Measurements from ENCODE around the gene LDB2.

The LDB2 gene

GRCh38 chr4:16663732-16664131 lies 234.7 kb downstream of the LDB2 start:
- TF ChIP-seq, protein P1, sequence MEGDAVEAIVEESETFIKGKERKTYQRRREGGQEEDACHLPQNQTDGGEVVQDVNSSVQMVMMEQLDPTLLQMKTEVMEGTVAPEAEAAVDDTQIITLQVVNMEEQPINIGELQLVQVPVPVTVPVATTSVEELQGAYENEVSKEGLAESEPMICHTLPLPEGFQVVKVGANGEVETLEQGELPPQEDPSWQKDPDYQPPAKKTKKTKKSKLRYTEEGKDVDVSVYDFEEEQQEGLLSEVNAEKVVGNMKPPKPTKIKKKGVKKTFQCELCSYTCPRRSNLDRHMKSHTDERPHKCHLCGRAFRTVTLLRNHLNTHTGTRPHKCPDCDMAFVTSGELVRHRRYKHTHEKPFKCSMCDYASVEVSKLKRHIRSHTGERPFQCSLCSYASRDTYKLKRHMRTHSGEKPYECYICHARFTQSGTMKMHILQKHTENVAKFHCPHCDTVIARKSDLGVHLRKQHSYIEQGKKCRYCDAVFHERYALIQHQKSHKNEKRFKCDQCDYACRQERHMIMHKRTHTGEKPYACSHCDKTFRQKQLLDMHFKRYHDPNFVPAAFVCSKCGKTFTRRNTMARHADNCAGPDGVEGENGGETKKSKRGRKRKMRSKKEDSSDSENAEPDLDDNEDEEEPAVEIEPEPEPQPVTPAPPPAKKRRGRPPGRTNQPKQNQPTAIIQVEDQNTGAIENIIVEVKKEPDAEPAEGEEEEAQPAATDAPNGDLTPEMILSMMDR (IDR thresholded peaks at IDR 0.05; ENCODE audit: extremely low read depth, insufficient read depth, missing control alignments) = no peak
- in situ Hi-C loops (cut with MboI; ENCODE audit: low pct_unique_long_range_greater_than_20kb, low sequenced_read_pairs, unreplicated experiment) = no loop called here
- DNase-seq (ENCODE audit: low spot score) = no peak

GRCh38 chr4:16663307-16663706 lies 235.1 kb downstream of the LDB2 start:
- no peak for DNase-seq (ENCODE audit: low spot score)
- TF ChIP-seq, protein P1 (IDR thresholded peaks at IDR 0.05; ENCODE audit: extremely low read depth, insufficient read depth, missing control alignments) = no peak
- in situ Hi-C loops (cut with MboI; ENCODE audit: low pct_unique_long_range_greater_than_20kb, low sequenced_read_pairs, unreplicated experiment) = no loop called here

DNA sequence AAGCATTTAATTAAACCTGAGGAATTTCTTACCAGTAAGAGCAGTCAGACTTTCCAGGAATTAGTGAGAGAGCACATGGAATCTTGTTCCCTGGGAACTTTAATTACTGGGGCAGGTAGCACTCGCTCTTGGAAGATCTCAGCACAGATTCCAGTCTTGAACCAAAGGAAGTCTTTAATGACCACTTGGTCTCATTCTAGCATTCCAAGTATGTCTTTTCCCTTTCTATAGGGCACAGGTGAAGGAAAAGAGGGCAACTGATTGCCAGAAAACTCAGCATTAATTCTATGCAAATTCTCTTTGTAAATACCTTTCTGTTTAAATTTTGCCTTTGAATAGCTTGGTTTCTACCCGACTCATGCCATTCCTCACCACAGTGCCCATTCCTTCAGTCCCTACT lies 236.6 kb downstream of the LDB2 start:
- DNase-seq (ENCODE audit: low spot score) = no peak
- in situ Hi-C loops (cut with MboI; ENCODE audit: low pct_unique_long_range_greater_than_20kb, low sequenced_read_pairs, unreplicated experiment) = no loop called here
- TF ChIP-seq, protein P1 (IDR thresholded peaks at IDR 0.05; ENCODE audit: extremely low read depth, insufficient read depth, missing control alignments) = no peak

DNA sequence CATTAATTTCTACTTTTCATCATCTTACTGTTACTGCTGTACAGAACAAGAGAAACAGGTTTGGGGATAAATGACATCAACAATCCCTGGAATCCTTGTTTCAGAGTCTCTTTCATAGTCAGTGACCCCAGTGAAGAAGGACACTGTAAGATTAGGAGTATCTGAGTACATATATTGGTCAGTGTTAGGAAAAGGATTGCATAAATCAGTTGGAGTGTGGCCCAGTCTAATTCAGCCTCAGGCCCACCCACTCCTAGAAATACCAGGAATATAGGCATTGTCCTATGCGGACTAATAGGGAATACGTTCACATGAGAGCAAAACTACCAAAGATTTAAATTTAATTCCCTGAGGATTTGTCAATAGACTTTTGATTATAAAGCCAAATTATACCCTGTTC lies 237.8 kb downstream of the LDB2 start:
- DNase-seq (ENCODE audit: low spot score) = no peak
- TF ChIP-seq, protein P1 (IDR thresholded peaks at IDR 0.05; ENCODE audit: extremely low read depth, insufficient read depth, missing control alignments) = no peak
- in situ Hi-C loops (cut with MboI; ENCODE audit: low pct_unique_long_range_greater_than_20kb, low sequenced_read_pairs, unreplicated experiment) = no loop called here

GRCh38 chr4:16659694-16660093 lies 238.8 kb downstream of the LDB2 start:
- in situ Hi-C loops (cut with MboI; ENCODE audit: low pct_unique_long_range_greater_than_20kb, low sequenced_read_pairs, unreplicated experiment) = no loop called here
- no peak for DNase-seq (ENCODE audit: low spot score)
- TF ChIP-seq, protein P1 (IDR thresholded peaks at IDR 0.05; ENCODE audit: extremely low read depth, insufficient read depth, missing control alignments) = no peak

- DNase-seq (ENCODE audit: low spot score) = no peak
- in situ Hi-C loops (cut with MboI; ENCODE audit: low pct_unique_long_range_greater_than_20kb, low sequenced_read_pairs, unreplicated experiment) = no loop called here
- TF ChIP-seq, protein P1 (IDR thresholded peaks at IDR 0.05; ENCODE audit: extremely low read depth, insufficient read depth, missing control alignments) = no peak
These were observed 239.4 kb downstream of the LDB2 start for GRCh38 chr4:16659079-16659478.

- no peak for DNase-seq (ENCODE audit: low spot score)
- in situ Hi-C loops (cut with MboI; ENCODE audit: low pct_unique_long_range_greater_than_20kb, low sequenced_read_pairs, unreplicated experiment) = no loop called here
- TF ChIP-seq, protein P1 (IDR thresholded peaks at IDR 0.05; ENCODE audit: extremely low read depth, insufficient read depth, missing control alignments) = no peak
These were observed 240.3 kb downstream of the LDB2 start for GRCh38 chr4:16658183-16658582.

Data from GM13977 (cell line).